Mesendoderm (in vitro differentiated cells): Measurements from ENCODE around the gene PAOX.

Experiments
- DNase-seq: peaks from one replicate; pipeline ENCODE4 v3.0.0; 2013
- H2AK5ac ChIP-seq: 2 replicates; pipeline ENCODE4 v1.6.1; 2013; ENCODE audit warnings: low read length, inconsistent platforms
- H2BK120ac ChIP-seq: 2 replicates; pipeline ENCODE4 v1.6.1; 2013; ENCODE audit warnings: low read depth, mild to moderate bottlenecking, low read length, moderate library complexity, mixed read lengths
- H2BK15ac ChIP-seq: replicated peaks from 2 replicates; pipeline ENCODE4 v1.6.1; 2013; ENCODE audit warnings: low read depth, mild to moderate bottlenecking, moderate library complexity
- H2BK5ac ChIP-seq: 2 replicates; pipeline ENCODE4 v1.6.1; 2013; ENCODE audit warnings: low read length, inconsistent platforms
- H3K18ac ChIP-seq: 2 replicates; pipeline ENCODE4 v1.6.1; 2013; ENCODE audit warnings: mild to moderate bottlenecking, low read length, mixed read lengths
- H3K23ac ChIP-seq: one replicate; pipeline ENCODE4 v1.6.1; 2013; ENCODE audit warnings: low read length
- H3K27ac ChIP-seq: 2 replicates; pipeline ENCODE4 v1.5.1; 2013; ENCODE audit warnings: low read depth, mild to moderate bottlenecking, inconsistent platforms, low read length, moderate library complexity
- H3K27me3 ChIP-seq: 2 replicates; pipeline ENCODE4 v1.6.1; 2013; ENCODE audit warnings: low read length, control low read depth, mild to moderate bottlenecking, inconsistent platforms; ENCODE audit not compliant: insufficient read depth, poor library complexity
- H3K36me3 ChIP-seq: 2 replicates; pipeline ENCODE4 v1.6.1; 2013; ENCODE audit warnings: low read length, inconsistent platforms; ENCODE audit not compliant: control insufficient read depth, insufficient read depth
- H3K4ac ChIP-seq: one replicate; pipeline ENCODE4 v1.6.1; 2013; ENCODE audit warnings: low read depth, mild to moderate bottlenecking, low read length, moderate library complexity
- H3K4me1 ChIP-seq: 2 replicates; pipeline ENCODE4 v1.6.1; 2013; ENCODE audit warnings: low read depth, low read length, inconsistent platforms; ENCODE audit not compliant: control insufficient read depth
- H3K4me2 ChIP-seq: 2 replicates; pipeline ENCODE4 v1.6.1; 2013; ENCODE audit warnings: low read length
- H3K4me3 ChIP-seq: 2 replicates; pipeline ENCODE4 v1.5.1; 2013; ENCODE audit warnings: mild to moderate bottlenecking, low read length
- H3K56ac ChIP-seq: one replicate; pipeline ENCODE4 v1.6.1; 2013; ENCODE audit warnings: low read length
- H3K79me1 ChIP-seq: 2 replicates; pipeline ENCODE4 v1.6.1; 2013; ENCODE audit warnings: low read length, inconsistent platforms
- H3K79me2 ChIP-seq: 2 replicates; pipeline ENCODE4 v1.6.1; 2013; ENCODE audit warnings: mild to moderate bottlenecking, low read length; ENCODE audit not compliant: control insufficient read depth, insufficient read depth
- H3K9ac ChIP-seq: 2 replicates; pipeline ENCODE4 v1.6.1; 2013; ENCODE audit warnings: low read length, inconsistent platforms
- H4K5ac ChIP-seq: one replicate; pipeline ENCODE4 v1.6.1; 2013; ENCODE audit warnings: low read length
- H4K8ac ChIP-seq: one replicate; pipeline ENCODE4 v1.6.1; 2013; ENCODE audit warnings: low read depth, mild to moderate bottlenecking, control low read depth, low read length, moderate library complexity
- WGBS: extraction: QIAGEN DNeasy Blood & Tissue Kit; methylation state at CpG from one replicate; pipeline ENCODE4 v1.1.7; 2013; ENCODE audit warnings: low lambda C conversion rate, missing lambda C conversion rate; ENCODE audit not compliant: insufficient coverage; ENCODE audit errors: extremely low coverage; 5-methylcytosine and 5-hydroxymethylcytosine counted together

PAOX gene

GRCh38 chr10:133359972-133360610, 19.0 kb upstream of the PAOX start:
- Histone ChIP-seq H3K4me1 (peaks cover 3% of the 10 kb centered on the region), H3K79me2 (peaks cover 6% of the 10 kb centered on the region), H4K8ac (no peak overlapping the region), H3K36me3 (peaks cover 2% of the 10 kb centered on the region), H3K4ac (no peak overlapping the region), H2AK5ac (no peak overlapping the region), H3K4me2 (no peak overlapping the region), H3K23ac (no peak overlapping the region), H3K56ac (no peak overlapping the region), H4K5ac (no peak overlapping the region), H2BK15ac (no peak overlapping the region), H2BK5ac (no peak overlapping the region), H3K79me1 (peaks cover 6% of the 10 kb centered on the region), H3K27ac (no peak overlapping the region), H2BK120ac (no peak overlapping the region), H3K27me3 (no peaks in the 10 kb centered on the region), H3K9ac (no peak overlapping the region), H3K4me3 (no peak overlapping the region), H3K18ac (no peak overlapping the region)
- whole genome bisulfite sequencing: no CpG with 5 or more reads among the region's 17 CpGs
- no peak for DNase-seq

- WGBS: no CpG with 5 or more reads among the region's 5 CpGs
- Histone ChIP-seq H3K9ac (no peak overlapping the region), H3K4ac (no peak overlapping the region), H3K36me3 (peaks cover 8% of the 10 kb centered on the region), H3K23ac (no peak overlapping the region), H2AK5ac (no peak overlapping the region), H3K4me1 (peaks cover 3% of the 10 kb centered on the region), H3K27ac (no peak overlapping the region), H2BK5ac (no peak overlapping the region), H3K79me2 (peaks cover 6% of the 10 kb centered on the region), H4K8ac (no peak overlapping the region), H3K18ac (no peak overlapping the region), H3K56ac (no peak overlapping the region), H4K5ac (no peak overlapping the region), H3K79me1 (peaks cover 4% of the 10 kb centered on the region), H2BK120ac (no peak overlapping the region), H3K27me3 (no peaks in the 10 kb centered on the region), H2BK15ac (no peak overlapping the region), H3K4me2 (no peak overlapping the region), H3K4me3 (no peak overlapping the region)
- no peak for DNase-seq
These were observed 17.8 kb upstream of the PAOX start for GRCh38 chr10:133361227-133361626.

GRCh38 chr10:133361773-133362441, 17.2 kb upstream of the PAOX start:
- H2BK120ac ChIP-seq: no peak overlapping the region
- H3K79me1 ChIP-seq: no peaks in the 10 kb centered on the region
- peaks cover 8% of the 10 kb centered on the region for H3K36me3 ChIP-seq
- no peak overlapping the region for H2AK5ac ChIP-seq
- no peak overlapping the region for H3K56ac ChIP-seq
- H3K18ac ChIP-seq: no peak overlapping the region
- H3K4me1 ChIP-seq: no peaks in the 10 kb centered on the region
- no peak overlapping the region for H2BK5ac ChIP-seq
- H4K5ac ChIP-seq: no peak overlapping the region
- no peak overlapping the region for H3K27ac ChIP-seq
- no peak overlapping the region for H4K8ac ChIP-seq
- H3K9ac ChIP-seq: no peak overlapping the region
- H3K23ac ChIP-seq: no peak overlapping the region
- H3K79me2 ChIP-seq: no peaks in the 10 kb centered on the region
- no peak overlapping the region for H3K4me2 ChIP-seq
- no peak overlapping the region for H3K4ac ChIP-seq
- WGBS: no CpG with 5 or more reads among the region's 18 CpGs
- DNase-seq: no peak
- no peak overlapping the region for H3K4me3 ChIP-seq
- no peaks in the 10 kb centered on the region for H3K27me3 ChIP-seq
- no peak overlapping the region for H2BK15ac ChIP-seq

DNA sequence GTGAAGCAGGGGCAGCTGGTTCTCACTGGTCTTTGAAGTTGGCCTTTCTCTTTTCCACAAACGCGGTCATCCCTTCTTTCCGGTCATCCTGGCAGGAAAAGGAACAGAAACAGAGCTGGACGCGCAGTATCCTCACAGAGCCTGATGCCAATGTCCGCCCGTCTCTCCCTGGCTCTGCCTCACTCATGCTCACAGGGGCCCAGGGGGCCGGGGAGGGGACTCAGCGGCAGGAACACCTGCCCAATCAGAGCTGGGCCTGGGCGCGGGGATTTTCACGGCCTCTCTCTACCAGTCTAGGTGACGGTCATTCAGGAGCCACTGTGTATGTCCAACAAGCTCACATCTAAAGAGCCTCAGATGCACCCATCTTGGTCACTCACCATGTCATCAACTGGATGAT, 16.2 kb upstream of the PAOX start:
- H3K79me2 ChIP-seq: no peaks in the 10 kb centered on the region
- H3K27ac ChIP-seq: no peak overlapping the region
- no peak overlapping the region for H2BK120ac ChIP-seq
- H4K5ac ChIP-seq: no peak overlapping the region
- peaks cover 8% of the 10 kb centered on the region for H3K36me3 ChIP-seq
- H3K4me1 ChIP-seq: no peaks in the 10 kb centered on the region
- no peak overlapping the region for H2BK15ac ChIP-seq
- H3K27me3 ChIP-seq: no peaks in the 10 kb centered on the region
- H3K18ac ChIP-seq: no peak overlapping the region
- WGBS: no CpG with 5 or more reads among the region's 13 CpGs
- H3K56ac ChIP-seq: no peak overlapping the region
- no peak for DNase-seq
- no peak overlapping the region for H3K23ac ChIP-seq
- no peak overlapping the region for H2BK5ac ChIP-seq
- no peaks in the 10 kb centered on the region for H3K79me1 ChIP-seq
- no peak overlapping the region for H3K4me2 ChIP-seq
- no peak overlapping the region for H4K8ac ChIP-seq
- H3K4me3 ChIP-seq: no peak overlapping the region
- no peak overlapping the region for H3K9ac ChIP-seq
- H3K4ac ChIP-seq: no peak overlapping the region
- H2AK5ac ChIP-seq: no peak overlapping the region

DNA sequence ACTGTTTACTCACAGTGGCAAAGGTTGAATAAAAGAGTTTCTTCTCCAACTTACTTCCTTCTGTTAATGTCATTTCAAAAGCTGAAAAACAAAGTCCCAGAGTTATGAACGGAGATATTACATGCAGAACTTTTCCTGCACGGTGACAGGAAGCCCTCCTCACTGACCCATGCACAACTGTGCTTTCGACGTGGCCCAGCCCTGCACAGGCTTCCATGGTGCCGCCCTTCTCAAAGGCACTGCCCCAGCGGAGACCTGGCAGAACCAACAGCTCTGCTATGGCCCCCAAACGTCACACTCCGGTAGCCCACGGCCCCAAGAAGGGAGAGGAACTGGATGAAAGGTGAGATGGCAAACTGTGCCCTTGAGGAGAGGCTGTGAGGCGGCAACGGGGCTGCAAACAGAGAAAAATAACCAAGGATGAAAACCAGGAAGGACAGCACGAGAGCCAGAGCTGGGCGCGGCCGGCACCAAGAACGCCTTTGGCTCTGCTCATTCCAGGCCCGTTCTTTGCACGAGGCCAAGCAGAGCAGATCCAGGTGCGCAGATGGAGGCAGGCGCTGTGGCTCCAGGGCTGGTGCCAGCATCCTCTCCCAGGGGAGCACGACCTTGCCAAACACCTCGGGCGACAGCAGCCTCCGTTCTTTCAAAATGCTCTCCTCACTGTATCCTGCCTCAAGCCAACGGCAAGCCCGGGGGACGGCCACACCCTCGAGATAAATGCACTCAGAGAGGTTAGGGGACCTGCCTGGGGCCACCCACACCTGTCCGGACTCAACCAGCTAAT, 14.2 kb upstream of the PAOX start:
- H3K4me3 ChIP-seq: no peak overlapping the region
- H2BK5ac ChIP-seq: no peak overlapping the region
- no peak overlapping the region for H3K23ac ChIP-seq
- no peak overlapping the region for H3K9ac ChIP-seq
- H3K79me2 ChIP-seq: no peaks in the 10 kb centered on the region
- no peaks in the 10 kb centered on the region for H3K79me1 ChIP-seq
- H2BK15ac ChIP-seq: no peak overlapping the region
- no peaks in the 10 kb centered on the region for H3K27me3 ChIP-seq
- H2BK120ac ChIP-seq: no peak overlapping the region
- no peak for DNase-seq
- H3K27ac ChIP-seq: no peak overlapping the region
- H4K5ac ChIP-seq: no peak overlapping the region
- peaks cover 8% of the 10 kb centered on the region for H3K36me3 ChIP-seq
- H3K4me1 ChIP-seq: no peaks in the 10 kb centered on the region
- H3K56ac ChIP-seq: no peak overlapping the region
- no peak overlapping the region for H3K4ac ChIP-seq
- WGBS: no CpG with 5 or more reads among the region's 29 CpGs
- H3K4me2 ChIP-seq: no peak overlapping the region
- no peak overlapping the region for H2AK5ac ChIP-seq
- H4K8ac ChIP-seq: no peak overlapping the region
- H3K18ac ChIP-seq: no peak overlapping the region
